K562 (cell line): ENCODE results near the gene NFIC. TPM values are rescaled to one million over a fixed set of nuclear protein-coding genes. Genes with fewer than 3 reads are reported as not detected.

ENCODE experiments used
- AFF4 ChIP-seq: sonication (generic); formaldehyde crosslinking; IDR thresholded peaks from 2 replicates; pipeline ENCODE4 v1.8.0; 2023; ENCODE audit warnings: mild to moderate bottlenecking, missing genetic modification reagents
- BRD4 ChIP-seq: fragments of 200-600 bp; sonication (generic); IDR thresholded peaks from 2 replicates; pipeline ENCODE4 v1.6.1; 2017; ENCODE audit warnings: inconsistent platforms
- ETV5 ChIP-seq: sonication (generic); formaldehyde crosslinking; IDR thresholded peaks from 2 replicates; pipeline ENCODE4 v1.4.0; 2020; ENCODE audit warnings: low read depth, mild to moderate bottlenecking, missing genetic modification reagents
- FOXM1 ChIP-seq, 2 experiments: fragments of 450-650 bp in 1 of 2; sonication (generic) in 1 of 2; formaldehyde crosslinking in 1 of 2; IDR thresholded peaks; 2 replicates each; pipeline versions ENCODE4 v1.6.1 to v1.9.0; 2017 to 2022; ENCODE audit warnings: low read depth in 2 of 2, mild to moderate bottlenecking in 2 of 2, missing genetic modification reagents in 1 of 2, moderate library complexity in 1 of 2
- KAT7 ChIP-seq: sonication (generic); formaldehyde crosslinking; IDR thresholded peaks from 2 replicates; pipeline ENCODE4 v1.8.0; 2022; ENCODE audit warnings: missing genetic modification reagents, mild to moderate bottlenecking, borderline replicate concordance
- MBD2 ChIP-seq: sonication (generic); IDR thresholded peaks from 2 replicates; pipeline ENCODE4 v1.6.1; 2016; ENCODE audit warnings: low read depth, borderline replicate concordance
- MTA3 ChIP-seq: fragments of 450-650 bp; formaldehyde crosslinking; IDR thresholded peaks from 2 replicates; pipeline ENCODE4 v1.6.1; 2017; ENCODE audit warnings: mild to moderate bottlenecking, borderline replicate concordance
- NFXL1 ChIP-seq: fragments of 450-650 bp; formaldehyde crosslinking; IDR thresholded peaks from 2 replicates; pipeline ENCODE4 v1.4.0; 2021; ENCODE audit warnings: mild to moderate bottlenecking
- NR2C2 ChIP-seq, 2 experiments: fragments of 200-800 bp in 1 of 2; sonication (Bioruptor generic) in 1 of 2; sonication (generic) in 1 of 2; formaldehyde crosslinking in 1 of 2; IDR thresholded peaks; 2 replicates each; pipeline versions ENCODE4 v1.6.1 to v1.8.0; 2016 to 2022; ENCODE audit warnings: mild to moderate bottlenecking in 1 of 2, missing compliant biosample characterization in 1 of 2, missing genetic modification characterization in 1 of 2, missing genetic modification reagents in 1 of 2
- PHF8 ChIP-seq: fragments of 200-600 bp; sonication (generic); IDR thresholded peaks from 2 replicates; pipeline ENCODE4 v1.6.1; 2012; ENCODE audit warnings: mixed run types, mild to moderate bottlenecking, inconsistent platforms, low read length, moderate library complexity, borderline replicate concordance
- PML ChIP-seq: IDR thresholded peaks from 2 replicates; pipeline ENCODE4 v1.6.1; 2012; ENCODE audit warnings: low read length, inconsistent platforms
- TAF1 ChIP-seq: IDR thresholded peaks from 2 replicates; pipeline ENCODE4 v1.6.1; 2011; ENCODE audit warnings: mild to moderate bottlenecking, low read length, moderate library complexity; ENCODE audit not compliant: insufficient read depth, control insufficient read depth, severe bottlenecking; ENCODE audit errors: extremely low read depth
- TAL1 ChIP-seq: fragments of 450-650 bp; IDR thresholded peaks from 2 replicates; pipeline ENCODE4 v1.6.1; 2016; ENCODE audit warnings: mild to moderate bottlenecking
- TFAP4 ChIP-seq: sonication (generic); formaldehyde crosslinking; IDR thresholded peaks from 2 replicates; pipeline ENCODE4 v1.8.0; 2022; ENCODE audit warnings: missing genetic modification reagents, mild to moderate bottlenecking, moderate library complexity, borderline replicate concordance
- ZFX ChIP-seq: sonication (generic); formaldehyde crosslinking; IDR thresholded peaks from 2 replicates; pipeline ENCODE4 v1.8.0; 2022; ENCODE audit warnings: mild to moderate bottlenecking, missing genetic modification reagents, moderate library complexity
- ZNF134 ChIP-seq: fragments of 250-450 bp; sonication (Bioruptor Pico); conservative IDR thresholded peaks from 2 replicates; pipeline ENCODE4 v1.4.0; 2020
- ZNF77 ChIP-seq: fragments of 250-450 bp; sonication (Bioruptor Pico); IDR thresholded peaks from 2 replicates; pipeline ENCODE4 v1.5.0; 2020
- ZNF830 ChIP-seq: fragments of 250-450 bp; sonication (Bioruptor Pico); IDR thresholded peaks from 2 replicates; pipeline ENCODE4 v1.5.0; 2021; ENCODE audit warnings: mild to moderate bottlenecking
- polyA plus RNA-seq, 8 experiments: library from polyadenylated mRNA; depleted of rRNA in 4 of 8; stranded (reverse) in 5 of 8; unstranded in 3 of 8; fragments of >200 nt; fragmentation: Nextera tagmentation in 2 of 8; fragmentation: Illumina TruSeq in 1 of 8; extraction: Ambion mirVana in 2 of 8; extraction: Trizol in 1 of 8; gene quantifications; 2 replicates each; pipeline versions ENCODE4 v1.2.1 to v1.2.3, GENCODE V29; 2011 to 2014; ENCODE audit warnings: inconsistent platforms in 1 of 8, missing spikeins in 1 of 8
- total RNA-seq, 7 experiments: library from RNA; depleted of rRNA in 6 of 7; stranded (reverse); fragments of >200 nt in 6 of 7; fragmentation: Illumina TruSeq in 2 of 7; extraction: Trizol in 2 of 7; gene quantifications; 2 replicates each; pipeline versions ENCODE4 v1.2.1 to v1.2.3, GENCODE V29; 2011 to 2021; ENCODE audit warnings: low replicate concordance in 1 of 7
- TF ChIP-seq, protein P1 (sequence below): conservative IDR thresholded peaks from 2 replicates; pipeline ENCODE4 v1.6.1; 2011; ENCODE audit warnings: low read depth, mild to moderate bottlenecking, low read length; ENCODE audit not compliant: control insufficient read depth
- TF ChIP-seq, protein P2 (sequence below): sonication (generic); formaldehyde crosslinking; IDR thresholded peaks from 2 replicates; pipeline ENCODE4 v1.9.0; 2022; ENCODE audit warnings: mild to moderate bottlenecking, missing genetic modification reagents

Gene NFIC
- total and polyA plus RNA-seq, 9 of the 15 experiments (the other 6 are each of a cell fraction or from before 2014, with no cell fraction given): 0.71 to 62.1 (median 6.9) TPM

GRCh38 chr19:3366753-3367627, 607 bp downstream of the NFIC start (continued):
- 0 out of 2 replicates have a peak, but pooled peaks have one; percentile 27 for TF ChIP-seq AFF4 (CRISPR knock-in tag)
- TF ChIP-seq, protein P1, sequence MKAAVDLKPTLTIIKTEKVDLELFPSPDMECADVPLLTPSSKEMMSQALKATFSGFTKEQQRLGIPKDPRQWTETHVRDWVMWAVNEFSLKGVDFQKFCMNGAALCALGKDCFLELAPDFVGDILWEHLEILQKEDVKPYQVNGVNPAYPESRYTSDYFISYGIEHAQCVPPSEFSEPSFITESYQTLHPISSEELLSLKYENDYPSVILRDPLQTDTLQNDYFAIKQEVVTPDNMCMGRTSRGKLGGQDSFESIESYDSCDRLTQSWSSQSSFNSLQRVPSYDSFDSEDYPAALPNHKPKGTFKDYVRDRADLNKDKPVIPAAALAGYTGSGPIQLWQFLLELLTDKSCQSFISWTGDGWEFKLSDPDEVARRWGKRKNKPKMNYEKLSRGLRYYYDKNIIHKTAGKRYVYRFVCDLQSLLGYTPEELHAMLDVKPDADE: no peak
- TF ChIP-seq ZNF134 (CRISPR knock-in tag): no peak
- no peak for TF ChIP-seq TAL1
- TF ChIP-seq MBD2: peak; percentile 2; the same call in 1 of the 2 replicates
- peak; percentile 37 for TF ChIP-seq TAF1
- peak; percentile 35; the same call in 1 of the 2 replicates for TF ChIP-seq FOXM1 (IDR thresholded peaks at IDR 0.05; ENCODE audit: low read depth)
- TF ChIP-seq FOXM1 (CRISPR knock-in tag; IDR thresholded peaks at IDR 0.05; ENCODE audit: low read depth): no peak
- 0 out of 2 replicates have a peak, but pooled peaks have one; percentile 12 for TF ChIP-seq PML
- TF ChIP-seq BRD4: 0 out of 2 replicates have a peak, but pooled peaks have one; percentile 64
- TF ChIP-seq NFXL1: no peak
- TF ChIP-seq ZFX (CRISPR knock-in tag): peak; percentile 66
- TF ChIP-seq, protein P2, sequence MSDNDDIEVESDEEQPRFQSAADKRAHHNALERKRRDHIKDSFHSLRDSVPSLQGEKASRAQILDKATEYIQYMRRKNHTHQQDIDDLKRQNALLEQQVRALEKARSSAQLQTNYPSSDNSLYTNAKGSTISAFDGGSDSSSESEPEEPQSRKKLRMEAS: peak; percentile 74
- no peak for TF ChIP-seq ZNF77
- peak; percentile 36; the same call in 1 of the 2 replicates for TF ChIP-seq PHF8
- TF ChIP-seq NR2C2 (CRISPR knock-in tag; IDR thresholded peaks at IDR 0.05): no peak
- peak; percentile 86 for TF ChIP-seq NR2C2 (tag; IDR thresholded peaks at IDR 0.05)
- TF ChIP-seq MTA3: 0 out of 2 replicates have a peak, but pooled peaks have one; percentile 24
- TF ChIP-seq TFAP4: peak; percentile 63
- TF ChIP-seq KAT7 (CRISPR knock-in tag): 0 out of 2 replicates have a peak, but pooled peaks have one; percentile 1
- 0 out of 2 replicates have a peak, but pooled peaks have one; percentile 80 for TF ChIP-seq ZNF830 (CRISPR knock-in tag)
- TF ChIP-seq ETV5 (CRISPR knock-in tag): no peak; the same call in 1 of the 2 replicates
